DND-41 (cell line): ENCODE results near the gene DCUN1D3.

ENCODE experiments used
- EZH2 ChIP-seq: IDR thresholded peaks from 3 replicates; pipeline ENCODE4 v1.6.1; 2012; ENCODE audit warnings: borderline replicate concordance, low read depth, mild to moderate bottlenecking, moderate library complexity, low read length, inconsistent platforms; ENCODE audit not compliant: severe bottlenecking
- TF ChIP-seq, protein P1 (sequence below): IDR thresholded peaks from 2 replicates; pipeline ENCODE4 v1.5.1; 2012; ENCODE audit warnings: borderline replicate concordance, low read length, moderate library complexity, mild to moderate bottlenecking; ENCODE audit not compliant: poor library complexity, severe bottlenecking; ENCODE audit errors: extremely low read depth

GRCh38 chr16:20916289-20916688, 16.1 kb upstream of the DCUN1D3 start:
- TF ChIP-seq, protein P1, sequence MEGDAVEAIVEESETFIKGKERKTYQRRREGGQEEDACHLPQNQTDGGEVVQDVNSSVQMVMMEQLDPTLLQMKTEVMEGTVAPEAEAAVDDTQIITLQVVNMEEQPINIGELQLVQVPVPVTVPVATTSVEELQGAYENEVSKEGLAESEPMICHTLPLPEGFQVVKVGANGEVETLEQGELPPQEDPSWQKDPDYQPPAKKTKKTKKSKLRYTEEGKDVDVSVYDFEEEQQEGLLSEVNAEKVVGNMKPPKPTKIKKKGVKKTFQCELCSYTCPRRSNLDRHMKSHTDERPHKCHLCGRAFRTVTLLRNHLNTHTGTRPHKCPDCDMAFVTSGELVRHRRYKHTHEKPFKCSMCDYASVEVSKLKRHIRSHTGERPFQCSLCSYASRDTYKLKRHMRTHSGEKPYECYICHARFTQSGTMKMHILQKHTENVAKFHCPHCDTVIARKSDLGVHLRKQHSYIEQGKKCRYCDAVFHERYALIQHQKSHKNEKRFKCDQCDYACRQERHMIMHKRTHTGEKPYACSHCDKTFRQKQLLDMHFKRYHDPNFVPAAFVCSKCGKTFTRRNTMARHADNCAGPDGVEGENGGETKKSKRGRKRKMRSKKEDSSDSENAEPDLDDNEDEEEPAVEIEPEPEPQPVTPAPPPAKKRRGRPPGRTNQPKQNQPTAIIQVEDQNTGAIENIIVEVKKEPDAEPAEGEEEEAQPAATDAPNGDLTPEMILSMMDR = no peak
- TF ChIP-seq EZH2 = no peak
